ENCODE data around the gene SLC35A4.

DNA sequence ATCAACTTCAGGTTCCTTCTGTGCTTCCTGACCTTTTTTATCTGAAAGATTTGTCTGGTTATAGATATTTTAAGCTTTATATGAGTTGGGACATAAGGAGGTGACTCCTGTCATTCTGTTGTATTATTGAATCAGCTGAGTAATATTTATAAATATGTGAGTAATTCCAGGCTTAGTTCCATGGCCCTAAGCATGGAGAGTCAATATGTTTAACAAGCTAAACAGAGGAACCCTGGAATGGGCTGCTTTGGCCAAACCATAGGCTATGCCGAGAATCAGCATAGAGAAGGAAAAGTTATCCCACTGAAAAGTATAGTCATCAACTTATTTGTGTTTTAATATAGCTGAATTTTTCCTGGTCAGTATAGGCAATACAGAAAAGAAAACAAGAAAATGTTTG lies 24.4 kb upstream of the SLC35A4 start:
- TF ChIP-seq, protein P1, sequence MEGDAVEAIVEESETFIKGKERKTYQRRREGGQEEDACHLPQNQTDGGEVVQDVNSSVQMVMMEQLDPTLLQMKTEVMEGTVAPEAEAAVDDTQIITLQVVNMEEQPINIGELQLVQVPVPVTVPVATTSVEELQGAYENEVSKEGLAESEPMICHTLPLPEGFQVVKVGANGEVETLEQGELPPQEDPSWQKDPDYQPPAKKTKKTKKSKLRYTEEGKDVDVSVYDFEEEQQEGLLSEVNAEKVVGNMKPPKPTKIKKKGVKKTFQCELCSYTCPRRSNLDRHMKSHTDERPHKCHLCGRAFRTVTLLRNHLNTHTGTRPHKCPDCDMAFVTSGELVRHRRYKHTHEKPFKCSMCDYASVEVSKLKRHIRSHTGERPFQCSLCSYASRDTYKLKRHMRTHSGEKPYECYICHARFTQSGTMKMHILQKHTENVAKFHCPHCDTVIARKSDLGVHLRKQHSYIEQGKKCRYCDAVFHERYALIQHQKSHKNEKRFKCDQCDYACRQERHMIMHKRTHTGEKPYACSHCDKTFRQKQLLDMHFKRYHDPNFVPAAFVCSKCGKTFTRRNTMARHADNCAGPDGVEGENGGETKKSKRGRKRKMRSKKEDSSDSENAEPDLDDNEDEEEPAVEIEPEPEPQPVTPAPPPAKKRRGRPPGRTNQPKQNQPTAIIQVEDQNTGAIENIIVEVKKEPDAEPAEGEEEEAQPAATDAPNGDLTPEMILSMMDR (IDR thresholded peaks at IDR 0.05): no peak
- TF ChIP-seq POLR2A (IDR thresholded peaks at IDR 0.05): no peak

Data from esophagus squamous epithelium (tissue), 4 donors.